ENCODE measurements around the gene COQ10A.
A peak's percentile ranks its signal among the peaks of the same experiment; 100 is the strongest.
"Not testable (repeated sequence)": the region's sequence is repeated elsewhere in the genome, so short reads cannot be mapped to it uniquely, and the experiment has no call there.

The COQ10A gene

GRCh38 chr12:56243731-56244181 lies 23.0 kb upstream of the COQ10A start:
- no peak for DNase-seq (ENCODE audit: low read depth, low spot score)

DNA sequence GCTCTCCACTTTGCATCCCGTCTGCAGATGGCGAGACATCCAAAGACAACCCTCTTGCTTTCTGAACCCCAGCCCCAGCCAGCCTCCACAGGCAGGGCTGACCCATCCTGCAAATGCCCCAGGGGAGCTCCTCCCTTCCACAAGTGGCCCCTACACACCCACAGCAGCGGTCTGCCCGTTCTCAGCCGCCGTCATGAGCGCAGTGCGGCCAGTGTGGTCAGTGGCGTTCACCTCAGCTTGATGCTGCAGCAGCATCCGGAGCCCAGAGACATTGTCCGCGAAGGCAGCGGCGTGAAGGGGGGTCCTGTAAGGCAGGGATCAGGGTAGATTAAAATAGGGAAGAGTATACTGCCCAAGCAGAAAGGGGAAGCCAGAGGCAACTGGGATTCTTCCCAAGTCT lies 22.2 kb upstream of the COQ10A start:
- no peak for DNase-seq (ENCODE audit: low read depth, low spot score)

- no peak for DNase-seq (ENCODE audit: low read depth, low spot score)
These were observed 18.8 kb upstream of the COQ10A start for GRCh38 chr12:56247923-56248322.

DNA sequence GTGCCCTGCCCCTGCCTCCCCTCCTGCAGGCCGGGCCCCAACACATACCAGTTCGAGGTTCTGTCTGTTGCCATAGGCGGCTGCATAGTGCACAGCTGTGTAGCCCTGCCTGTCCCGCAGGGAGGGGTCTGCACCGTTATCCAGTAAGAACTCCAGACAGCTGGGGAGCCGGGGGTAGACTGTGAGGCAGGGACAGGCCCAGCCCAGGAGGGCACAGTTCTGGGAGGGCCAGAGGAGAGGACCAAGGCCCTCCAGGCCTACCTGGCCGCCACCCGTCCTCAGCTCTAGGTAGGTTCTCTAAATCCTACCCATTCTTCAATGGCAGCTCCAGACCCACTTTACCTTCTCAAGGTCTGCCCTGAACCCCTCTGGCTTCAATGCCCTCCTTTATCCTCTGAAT lies 18.0 kb upstream of the COQ10A start:
- DNase-seq (ENCODE audit: low read depth, low spot score) = no peak

- DNase-seq (ENCODE audit: low read depth, low spot score) = no peak
These were observed 14.1 kb upstream of the COQ10A start for GRCh38 chr12:56252649-56253048.

DNA sequence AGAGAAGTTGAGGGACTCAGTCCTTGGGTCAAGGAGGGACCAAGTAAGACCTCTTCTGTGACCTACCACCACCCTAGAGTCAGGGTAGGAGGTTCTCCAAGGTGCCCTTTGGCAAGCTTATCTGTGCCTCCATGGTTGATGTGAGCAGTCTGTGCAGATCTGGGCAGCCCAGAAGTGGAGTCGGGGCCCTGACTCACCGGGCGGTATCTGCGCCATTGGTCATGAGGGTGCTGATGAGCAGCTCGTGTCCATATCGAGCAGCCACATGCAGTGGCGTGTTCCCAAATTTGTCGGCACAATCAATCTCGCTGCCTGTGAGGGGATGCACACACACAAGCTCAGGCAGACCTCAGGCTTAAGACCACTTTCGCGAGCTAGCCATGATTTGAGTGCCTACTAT lies 13.7 kb upstream of the COQ10A start:
- DNase-seq (ENCODE audit: low read depth, low spot score) = no peak

DNA sequence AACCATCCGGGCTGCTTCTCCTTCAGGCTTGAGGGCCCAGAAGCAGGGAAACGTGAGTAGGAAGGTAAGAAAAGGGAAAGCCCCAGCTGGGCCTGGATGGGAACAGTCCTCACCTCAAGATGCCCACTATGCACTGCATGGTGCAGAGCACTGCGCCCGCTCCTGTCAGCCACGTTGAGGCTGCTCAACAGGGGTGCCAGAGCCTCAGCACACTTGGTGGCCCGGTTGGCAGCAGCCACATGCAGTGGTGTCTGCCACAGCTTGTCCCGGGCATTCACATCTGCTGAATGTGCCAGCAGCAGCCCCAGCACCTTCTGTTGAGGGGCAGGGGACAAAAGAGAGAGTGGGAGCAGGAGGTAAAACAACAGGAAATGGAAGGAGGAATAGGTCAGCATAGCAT lies 11.1 kb upstream of the COQ10A start:
- no peak for DNase-seq (ENCODE audit: low read depth, low spot score)

DNA sequence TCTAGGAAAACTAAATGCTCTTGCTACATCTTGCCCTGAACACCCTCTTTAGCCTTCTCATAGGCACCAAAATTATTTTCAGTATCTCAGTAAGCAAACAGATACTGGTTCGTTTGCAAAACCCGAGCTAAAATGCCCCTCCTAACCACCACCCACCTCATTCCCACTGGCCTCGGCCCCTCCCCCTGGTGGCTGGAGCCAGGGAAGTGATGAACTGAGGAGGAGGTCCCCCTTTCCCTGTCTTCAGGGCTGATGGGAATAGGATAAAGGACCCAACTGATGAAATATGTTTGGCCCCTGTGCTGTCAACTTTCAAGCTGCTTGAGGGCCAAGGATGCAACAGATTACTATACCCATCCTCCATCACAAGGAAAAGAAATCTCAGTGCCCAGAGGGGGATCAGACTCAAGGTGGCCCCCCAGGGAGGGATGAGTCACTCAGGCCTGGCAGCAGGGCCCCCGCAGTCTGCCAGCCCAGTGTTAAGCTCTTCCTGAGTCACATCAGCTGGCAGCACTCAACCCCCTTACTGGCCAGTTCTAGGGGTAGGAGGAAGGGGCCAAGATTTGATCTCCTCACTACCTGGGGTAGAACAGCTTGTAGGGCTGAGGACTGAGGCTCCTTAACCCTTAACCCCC lies 10.3 kb upstream of the COQ10A start:
- no peak for DNase-seq (ENCODE audit: low read depth, low spot score)

GRCh38 chr12:56257071-56257470 lies 9.7 kb upstream of the COQ10A start:
- DNase-seq (ENCODE audit: low read depth, low spot score) = no peak

DNA sequence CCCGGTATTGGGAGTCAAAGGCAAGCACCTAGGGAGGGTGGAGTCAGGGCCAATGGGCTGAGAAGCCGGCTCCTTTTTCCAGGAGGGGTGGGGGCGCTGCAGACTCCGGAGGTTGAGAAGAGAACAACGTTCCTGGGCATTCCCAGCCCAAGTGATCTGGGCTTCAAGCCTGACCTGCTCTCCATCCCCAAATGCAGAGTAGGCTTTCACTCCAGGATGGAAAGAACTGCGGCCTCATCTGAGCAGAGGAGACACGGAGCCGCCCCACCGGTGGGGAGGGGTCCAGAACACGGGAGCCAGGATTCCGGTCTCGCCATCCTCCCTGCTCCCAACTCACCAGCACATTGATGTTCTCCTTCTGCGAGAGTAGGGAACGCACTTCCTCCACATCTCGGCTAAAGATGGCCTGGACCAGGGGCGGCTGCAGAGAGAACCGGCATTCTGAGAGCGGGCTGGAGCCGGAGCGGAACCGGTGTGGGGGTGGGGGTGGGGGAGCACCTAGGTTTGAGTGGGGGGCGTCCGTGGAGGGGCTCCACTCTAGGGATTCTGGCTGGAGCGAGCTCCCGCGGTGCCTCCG lies 9.2 kb upstream of the COQ10A start:
- peak; percentile 77 for DNase-seq (ENCODE audit: low read depth, low spot score)

DNA sequence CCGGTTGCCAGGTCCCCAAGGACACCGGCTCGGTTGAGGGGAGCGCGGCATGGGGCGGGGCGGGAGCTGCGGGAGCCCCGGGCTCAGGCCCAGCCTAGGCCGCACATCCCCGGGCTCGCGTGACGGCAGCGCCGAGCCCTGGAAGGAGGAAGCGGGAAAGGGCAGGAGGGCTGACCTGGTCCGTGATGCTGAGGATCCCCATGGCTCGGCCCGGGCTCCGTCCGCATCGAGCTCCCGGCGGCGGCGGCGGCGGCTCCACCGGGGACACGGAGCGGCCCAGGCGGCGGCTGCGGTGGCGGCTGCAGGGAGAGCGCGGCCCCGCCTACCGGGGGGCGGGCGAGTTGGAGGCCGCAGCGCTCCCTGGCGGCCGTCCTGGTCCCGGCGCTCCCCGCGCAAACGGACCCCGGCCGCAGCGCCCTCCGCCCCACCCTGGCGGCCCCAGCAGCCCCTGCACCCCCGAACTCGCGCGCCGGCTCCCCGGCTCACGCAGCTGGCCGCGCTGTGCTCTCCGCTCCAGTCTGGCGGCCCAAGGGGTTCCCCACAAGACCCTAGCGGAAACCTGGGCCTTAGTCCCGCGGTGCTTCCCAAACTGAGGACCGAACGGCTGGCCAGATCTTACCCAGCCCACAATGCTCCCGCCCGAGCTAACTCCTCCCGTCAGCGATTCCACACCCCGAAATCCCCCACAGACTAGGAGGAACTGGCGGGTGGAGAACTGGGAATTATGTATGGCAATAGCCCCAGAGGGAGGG lies 8.5 kb upstream of the COQ10A start, which contains the start of gene ANKRD52:
TSS of gene ANKRD52 (minus strand) at position 317 of the 752 bp plus-strand sequence. CDS start at position 202, 115 bp downstream.
- peak; percentile 77 for DNase-seq (ENCODE audit: low read depth, low spot score)

DNA sequence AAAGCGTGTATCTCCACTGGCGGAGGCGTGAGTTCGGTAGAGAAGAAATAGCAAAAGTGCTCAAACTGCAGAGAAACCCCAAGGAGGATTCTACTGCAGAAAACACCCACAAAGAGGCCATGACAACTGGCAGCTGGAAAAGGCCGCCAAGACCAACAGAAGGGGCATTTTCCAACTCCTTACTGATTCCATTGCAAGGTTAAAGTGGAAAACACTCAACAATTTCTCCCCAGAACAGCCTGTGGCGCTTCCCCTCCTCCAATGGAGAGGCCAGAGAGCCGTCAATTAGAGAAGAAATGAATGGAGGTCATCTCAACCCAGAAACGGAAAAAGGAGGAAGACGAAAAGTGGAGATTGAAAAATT lies 7.9 kb upstream of the COQ10A start:
- no peak for DNase-seq (ENCODE audit: low read depth, low spot score)

DNA sequence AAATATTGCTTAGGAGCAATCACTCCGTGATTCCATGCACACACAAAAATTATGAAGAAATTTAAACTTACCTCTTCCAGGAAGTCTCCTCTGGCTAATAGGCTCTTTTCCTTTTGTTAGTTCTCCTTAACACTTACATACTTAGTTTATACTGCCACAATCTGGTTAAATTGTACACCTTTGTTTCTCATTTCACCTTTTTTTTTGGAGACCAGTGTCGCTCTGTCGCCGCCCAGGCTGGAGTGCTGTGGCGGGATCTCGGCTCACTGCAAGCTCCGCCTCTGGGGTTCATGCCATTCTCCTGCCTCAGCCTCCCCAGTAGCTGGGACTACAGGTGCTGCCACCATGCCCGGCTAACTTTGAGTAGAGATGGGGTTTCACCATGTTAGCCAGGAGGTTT lies 6.4 kb upstream of the COQ10A start:
- no peak for DNase-seq (ENCODE audit: low read depth, low spot score)

DNA sequence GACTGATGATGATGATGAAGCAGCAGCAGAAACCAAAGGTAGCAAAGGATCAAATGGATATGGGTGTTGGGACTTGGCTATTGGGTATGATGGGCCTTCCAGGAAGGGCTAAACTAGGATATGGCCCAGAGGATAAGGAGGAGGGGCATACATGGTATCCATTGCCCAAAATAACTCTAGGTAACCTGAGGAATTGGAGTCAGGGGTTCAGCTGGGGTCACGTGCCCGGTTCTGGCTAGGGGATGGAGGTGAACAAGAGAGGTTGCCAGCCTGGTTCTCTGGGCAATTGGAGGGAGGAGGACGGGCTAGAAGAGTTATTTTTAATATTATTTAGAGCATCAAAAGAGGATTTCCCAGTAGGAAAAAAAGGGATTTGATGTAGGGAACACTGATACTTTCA lies 5.8 kb upstream of the COQ10A start:
- DNase-seq (ENCODE audit: low read depth, low spot score) = no peak

GRCh38 chr12:56261503-56262232 lies 5.1 kb upstream of the COQ10A start:
- DNase-seq (ENCODE audit: low read depth, low spot score) = peak; percentile 46

DNA sequence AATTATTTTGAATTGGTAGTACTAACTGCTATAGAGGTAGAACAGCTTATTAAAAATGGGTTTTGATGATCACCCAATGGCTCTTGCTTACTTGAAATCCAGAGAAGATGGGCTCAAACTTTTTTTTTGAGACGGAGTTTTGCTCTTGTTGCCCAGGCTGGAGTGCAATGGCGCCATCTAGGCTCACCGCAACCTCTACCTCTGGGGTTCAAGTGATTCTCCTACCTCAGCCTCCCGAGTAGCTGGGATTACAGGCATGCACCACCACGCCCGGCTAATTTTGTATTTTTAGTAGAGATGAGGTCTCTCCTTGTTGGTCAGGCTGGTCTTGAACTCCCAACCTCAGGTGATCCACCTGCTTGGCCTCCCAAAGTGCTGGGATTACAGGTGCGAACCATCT lies 3.8 kb upstream of the COQ10A start:
- DNase-seq (ENCODE audit: low read depth, low spot score) = not testable (repeated sequence)

- not testable (repeated sequence) for DNase-seq (ENCODE audit: low read depth, low spot score)
These were observed 562 bp upstream of the COQ10A start for GRCh38 chr12:56266068-56266692.

- DNase-seq (ENCODE audit: low read depth, low spot score) = peak; percentile 62
These were observed 815 bp downstream of the COQ10A start for GRCh38 chr12:56267443-56268071.

- DNase-seq (ENCODE audit: low read depth, low spot score) = peak; percentile 36
These were observed 4.3 kb downstream of the COQ10A start for GRCh38 chr12:56271031-56271430.

DNA sequence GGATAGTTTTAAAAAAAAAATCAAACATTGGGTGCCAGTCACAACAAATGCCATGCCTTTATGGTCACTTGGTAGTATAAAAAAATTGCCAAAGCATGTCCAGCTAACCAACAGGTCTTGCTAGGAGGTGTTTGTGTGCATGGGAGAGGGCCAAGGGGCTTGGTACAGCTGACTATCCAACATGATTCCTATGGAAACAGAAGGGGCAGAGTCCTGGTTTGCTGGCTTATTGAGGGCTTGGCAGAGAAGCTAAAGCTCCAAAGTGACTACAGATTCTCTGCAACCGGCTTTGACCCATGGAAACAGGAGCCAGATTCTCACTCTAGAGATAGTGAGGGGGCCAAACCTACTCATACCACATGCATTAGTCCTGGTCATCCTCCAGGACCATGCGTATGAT lies 5.7 kb downstream of the COQ10A start:
- not testable (repeated sequence) for DNase-seq (ENCODE audit: low read depth, low spot score)

DNA sequence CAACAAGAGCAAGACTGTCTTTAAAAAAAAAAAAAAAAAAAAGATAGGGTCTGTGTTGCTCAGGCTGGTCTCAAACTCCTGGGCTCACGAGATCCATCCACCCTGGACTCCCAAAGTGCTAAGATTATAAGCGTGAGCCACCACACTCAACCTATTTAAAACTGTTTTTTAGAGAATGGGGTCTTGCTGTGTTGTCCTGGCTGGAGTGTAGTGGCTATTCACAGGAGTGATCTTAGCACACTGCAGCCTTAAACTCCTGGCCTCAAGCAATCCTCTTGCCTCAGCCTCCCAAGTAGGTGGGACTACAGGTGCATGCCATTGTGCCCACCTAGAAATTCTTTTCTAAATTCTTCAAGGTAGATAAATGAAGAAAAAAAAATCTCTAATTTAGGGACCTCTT lies 7.6 kb downstream of the COQ10A start:
- no peak for DNase-seq (ENCODE audit: low read depth, low spot score)
